OCI-LY3 (cell line): ENCODE measurements around the gene KCNQ1.

Experiments
- H2AFZ ChIP-seq: fragments of 200-600, 300-600 bp; shearing (Covaris generic); 2 replicates; pipeline ENCODE4 v1.6.0; 2014; ENCODE audit warnings: antibody characterized with exemption, low read depth, low read length
- H3K27ac ChIP-seq: fragments of 200-600, 300-600 bp; sonication (generic); 2 replicates; pipeline ENCODE4 v1.5.1; 2014; ENCODE audit warnings: mild to moderate bottlenecking, low read length, moderate library complexity, mixed read lengths
- H3K27me3 ChIP-seq: fragments of 200-600, 300-600 bp; sonication (generic); 2 replicates; pipeline ENCODE4 v1.6.1; 2014; ENCODE audit warnings: low read depth, low read length, mixed read lengths
- H3K36me3 ChIP-seq: fragments of 200-600, 300-600 bp; sonication (generic); replicated peaks from 2 replicates; pipeline ENCODE3; 2014; ENCODE audit warnings: low read depth, low read length, mixed read lengths
- H3K4me1 ChIP-seq: fragments of 300-600, 200-600 bp; sonication (generic); 2 replicates; pipeline ENCODE4 v1.6.1; 2014; ENCODE audit warnings: low read length, mixed read lengths
- H3K4me2 ChIP-seq: fragments of 200-600, 300-600 bp; sonication (generic); 2 replicates; pipeline ENCODE4 v1.6.1; 2014; ENCODE audit warnings: low read length, mixed read lengths
- H3K4me3 ChIP-seq: fragments of 300-600, 200-600 bp; sonication (generic); 2 replicates; pipeline ENCODE4 v1.5.1; 2014; ENCODE audit warnings: antibody characterized with exemption, mild to moderate bottlenecking, low read length, moderate library complexity
- H3K79me2 ChIP-seq: fragments of 300-600, 200-600 bp; shearing (Covaris generic); 2 replicates; pipeline ENCODE4 v1.6.1; 2014; ENCODE audit warnings: mild to moderate bottlenecking, low read length, mixed read lengths
- H3K9ac ChIP-seq: fragments of 300-600, 200-600 bp; shearing (Covaris generic); 2 replicates; pipeline ENCODE4 v1.6.0; 2014; ENCODE audit warnings: mild to moderate bottlenecking, low read length, moderate library complexity
- H3K9me3 ChIP-seq: fragments of 200-600, 300-600 bp; shearing (Covaris generic); 2 replicates; pipeline ENCODE4 v1.6.1; 2014; ENCODE audit warnings: low read length, mixed read lengths; ENCODE audit not compliant: insufficient read depth
- H4K20me1 ChIP-seq: fragments of 200-600, 300-600 bp; sonication (generic); 2 replicates; pipeline ENCODE4 v1.6.1; 2016; ENCODE audit warnings: low read length, mixed read lengths; ENCODE audit not compliant: insufficient read depth
- CTCF ChIP-seq: fragments of 200-600, 300-600 bp; sonication (generic); IDR thresholded peaks from 2 replicates; pipeline ENCODE4 v1.5.1; 2014; ENCODE audit warnings: antibody characterized with exemption, low read length, low read depth
- EZH2phosphoT487 ChIP-seq: fragments of 200-600 bp; shearing (Covaris generic); IDR thresholded peaks from 2 replicates; pipeline ENCODE4 v1.6.1; 2018; ENCODE audit warnings: antibody characterized with exemption, mixed run types, low read depth

The KCNQ1 gene

GRCh38 chr11:2877474-2877873 lies 432.7 kb downstream of the KCNQ1 start:
- H3K27me3 ChIP-seq, result no peaks in the 10 kb centered on the region
- no peak overlapping the region for H3K4me3 ChIP-seq
- H2AFZ ChIP-seq, result no peak overlapping the region
- TF ChIP-seq EZH2phosphoT487 (no peak), CTCF (no peak)
- no peak overlapping the region for H3K4me2 ChIP-seq
- no peaks in the 10 kb centered on the region for H3K79me2 ChIP-seq
- H3K9me3 ChIP-seq, result no peaks in the 10 kb centered on the region
- H4K20me1 ChIP-seq, result no peaks in the 10 kb centered on the region
- H3K9ac ChIP-seq, result no peak overlapping the region
- H3K36me3 ChIP-seq, result no peaks in the 10 kb centered on the region
- H3K27ac ChIP-seq, result no peak overlapping the region
- H3K4me1 ChIP-seq, result no peaks in the 10 kb centered on the region

- no peaks in the 10 kb centered on the region for H4K20me1 ChIP-seq
- H3K4me1 ChIP-seq, result no peaks in the 10 kb centered on the region
- TF ChIP-seq CTCF (no peak), EZH2phosphoT487 (no peak)
- no peaks in the 10 kb centered on the region for H3K36me3 ChIP-seq
- H3K9ac ChIP-seq, result no peak overlapping the region
- H3K27me3 ChIP-seq, result no peaks in the 10 kb centered on the region
- H3K4me2 ChIP-seq, result no peak overlapping the region
- no peak overlapping the region for H3K4me3 ChIP-seq
- no peaks in the 10 kb centered on the region for H3K9me3 ChIP-seq
- no peak overlapping the region for H2AFZ ChIP-seq
- no peak overlapping the region for H3K27ac ChIP-seq
- H3K79me2 ChIP-seq, result no peaks in the 10 kb centered on the region
These were observed 434.0 kb downstream of the KCNQ1 start for GRCh38 chr11:2878782-2879181.

GRCh38 chr11:2880646-2881045 lies 435.8 kb downstream of the KCNQ1 start:
- no peaks in the 10 kb centered on the region for H3K4me1 ChIP-seq
- H3K9me3 ChIP-seq, result no peaks in the 10 kb centered on the region
- no peaks in the 10 kb centered on the region for H3K36me3 ChIP-seq
- no peak overlapping the region for H3K9ac ChIP-seq
- TF ChIP-seq EZH2phosphoT487, result no peak
- TF ChIP-seq CTCF, result no peak
- no peaks in the 10 kb centered on the region for H3K79me2 ChIP-seq
- no peak overlapping the region for H3K4me3 ChIP-seq
- H2AFZ ChIP-seq, result no peak overlapping the region
- H3K4me2 ChIP-seq, result no peak overlapping the region
- no peaks in the 10 kb centered on the region for H4K20me1 ChIP-seq
- H3K27me3 ChIP-seq, result no peaks in the 10 kb centered on the region
- H3K27ac ChIP-seq, result no peak overlapping the region

- H4K20me1 ChIP-seq, result no peaks in the 10 kb centered on the region
- TF ChIP-seq CTCF (no peak), EZH2phosphoT487 (no peak)
- no peak overlapping the region for H2AFZ ChIP-seq
- H3K4me3 ChIP-seq, result no peak overlapping the region
- no peaks in the 10 kb centered on the region for H3K4me1 ChIP-seq
- no peaks in the 10 kb centered on the region for H3K79me2 ChIP-seq
- no peak overlapping the region for H3K4me2 ChIP-seq
- no peak overlapping the region for H3K9ac ChIP-seq
- H3K27me3 ChIP-seq, result no peaks in the 10 kb centered on the region
- no peak overlapping the region for H3K27ac ChIP-seq
- no peaks in the 10 kb centered on the region for H3K9me3 ChIP-seq
- H3K36me3 ChIP-seq, result no peaks in the 10 kb centered on the region
These were observed 436.5 kb downstream of the KCNQ1 start for GRCh38 chr11:2881076-2881980.
